ENCODE results near the gene RAD9A. TPM values are rescaled to one million over a fixed set of nuclear protein-coding genes. Genes with fewer than 3 reads are reported as not detected.

The RAD9A gene
- total and polyA plus RNA-seq, 2 of the 4 experiments (the other 2 are of a cell fraction), result 2.0 to 10.3 TPM

DNA sequence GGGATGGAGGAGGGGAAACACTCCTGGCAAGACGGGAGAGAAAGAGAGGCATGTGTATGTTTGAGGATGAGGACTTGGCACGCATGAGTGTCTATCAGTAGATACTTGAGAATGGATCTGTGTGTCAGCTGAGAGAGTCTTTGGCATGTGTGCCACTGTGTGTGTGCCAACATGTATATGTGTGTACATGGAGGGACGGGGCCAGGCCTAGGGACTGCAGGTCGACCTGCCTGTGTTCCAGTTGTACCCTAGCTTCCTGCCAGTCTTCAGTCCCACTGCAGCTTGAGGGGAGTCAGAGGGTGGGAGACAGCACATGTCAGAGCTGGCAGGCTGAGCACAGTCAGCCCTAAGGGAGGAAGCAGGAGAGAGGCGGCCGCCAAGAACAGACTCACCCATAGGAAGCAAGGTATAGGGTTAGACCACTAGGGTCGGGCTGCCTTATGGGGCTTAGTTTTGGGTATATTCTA is 24.0 kb upstream of the RAD9A start:
- H3K56ac ChIP-seq (ENCODE audit: extremely low read depth, insufficient read depth, low read length), result no peak overlapping the region
- peak overlapping the region; percentile 76 for H2BK120ac ChIP-seq (ENCODE audit: low read depth, low read length)
- no peak for ATAC-seq (ENCODE audit: low read depth)
- CTCF ChIA-PET, result no interaction called here
- H2AK9ac ChIP-seq (replicated peaks; ENCODE audit: low read depth, low read length, poor library complexity), result peak overlapping the region; percentile 74
- dilution Hi-C loops (cut with HindIII; ENCODE audit: low sequenced_read_pairs, unreplicated experiment), result no loop called here
- H4K8ac ChIP-seq (ENCODE audit: low read depth in 2 of 2, low read length in 2 of 2), result peak overlapping the region in 1 of 2 experiments; percentile 2; a peak in 1 of 4 replicates
- peaks cover 67% of the 10 kb centered on the region for H4K20me1 ChIP-seq (ENCODE audit: insufficient read depth, low read length)
- H3K23ac ChIP-seq (ENCODE audit: low read depth, low read length), result peak overlapping the region; percentile 79
- BruUV-seq (replicated peaks), result no TSS peak
- H3K18ac ChIP-seq (ENCODE audit: low read depth, low read length), result peak overlapping the region; percentile 11; the same call in 1 of the 2 replicates
- H2BK5ac ChIP-seq (ENCODE audit: low read depth, low read length, poor library complexity, severe bottlenecking), result peak overlapping the region; percentile 45
- WGBS, 2 experiments (ENCODE audit: extremely low coverage in 2 of 2, insufficient read length in 1 of 2), result 43% methylated on average over 5 of the region's 7 CpGs; no CpG with 5 or more reads in 1 of the 2 experiments
- no peaks in the 10 kb centered on the region for H3K27me3 ChIP-seq (ENCODE audit: control insufficient read depth, insufficient read depth, low read length)
- H4K5ac ChIP-seq (ENCODE audit: low read depth, low read length), result peak overlapping the region; percentile 1; the same call in 1 of the 2 replicates
- peak overlapping the region; percentile 4 for H2AFZ ChIP-seq (replicated peaks; ENCODE audit: low read length, poor library complexity)
- TF ChIP-seq MAZ (IDR thresholded peaks at IDR 0.05; ENCODE audit: borderline replicate concordance, low read depth, low read length) (no peak), POLR2A (IDR thresholded peaks at IDR 0.05; ENCODE audit: low read depth, low read length) (no peak), MXI1 (IDR thresholded peaks at IDR 0.05; ENCODE audit: borderline replicate concordance, low read depth, low read length) (no peak), CEBPB (IDR thresholded peaks at IDR 0.05; ENCODE audit: low read depth, low read length) (no peak), RAD21 (IDR thresholded peaks at IDR 0.05; ENCODE audit: low read length) (no peak), NFE2L2 (IDR thresholded peaks at IDR 0.05; ENCODE audit: low read depth, low read length) (no peak), MAFK (IDR thresholded peaks at IDR 0.05; ENCODE audit: low read depth, low read length) (no peak)
- TF ChIP-seq, protein P1, sequence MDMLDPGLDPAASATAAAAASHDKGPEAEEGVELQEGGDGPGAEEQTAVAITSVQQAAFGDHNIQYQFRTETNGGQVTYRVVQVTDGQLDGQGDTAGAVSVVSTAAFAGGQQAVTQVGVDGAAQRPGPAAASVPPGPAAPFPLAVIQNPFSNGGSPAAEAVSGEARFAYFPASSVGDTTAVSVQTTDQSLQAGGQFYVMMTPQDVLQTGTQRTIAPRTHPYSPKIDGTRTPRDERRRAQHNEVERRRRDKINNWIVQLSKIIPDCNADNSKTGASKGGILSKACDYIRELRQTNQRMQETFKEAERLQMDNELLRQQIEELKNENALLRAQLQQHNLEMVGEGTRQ (IDR thresholded peaks at IDR 0.05; ENCODE audit: low read depth, low read length), result no peak
- H2BK15ac ChIP-seq (ENCODE audit: low read depth, low read length), result peak overlapping the region; percentile 48; the same call in 2 of the 3 replicates
- no peak overlapping the region for H3K4me3 ChIP-seq (ENCODE audit: insufficient read depth, low read depth, low read length)
- no peaks in the 10 kb centered on the region for H3K9me3 ChIP-seq (ENCODE audit: control insufficient read depth, insufficient read depth, low read length)
- H3K36me3 ChIP-seq (ENCODE audit: control insufficient read depth, insufficient read depth, low read length), result peaks cover 26% of the 10 kb centered on the region
- no peak overlapping the region; the same call in 1 of the 2 replicates for H3K4me2 ChIP-seq (ENCODE audit: low read depth, low read length)
- peak overlapping the region; percentile 29; the same call in 1 of the 2 replicates for H2BK20ac ChIP-seq (ENCODE audit: low read depth, low read length)
- peaks cover 5 to 82% of the 10 kb centered on the region in 2 experiments; a peak in 3 of 4 replicates for H3K79me1 ChIP-seq (ENCODE audit: low read depth in 1 of 2, low read length in 2 of 2)
- POLR2A ChIA-PET (ENCODE audit: unreplicated experiment), result no interaction called here
- H2AK5ac ChIP-seq (ENCODE audit: low read depth, low read length), result peak overlapping the region; percentile 57
- in situ Hi-C loops (cut with MboI; ENCODE audit: low sequenced_read_pairs), result no loop called here
- H3K4me1 ChIP-seq (ENCODE audit: control insufficient read depth, insufficient read depth, low read length), result peaks cover 53% of the 10 kb centered on the region
- H3K27ac ChIP-seq (ENCODE audit: insufficient read depth, low read length), result peak overlapping the region; percentile 64
- H3K9ac ChIP-seq (ENCODE audit: low read depth, low read length), result no peak overlapping the region
- DNase-seq, result no peak
- intact Hi-C loops (cut with micrococcal nuclease), result no loop called here
- H3K9me1 ChIP-seq (ENCODE audit: insufficient read depth, low read length), result peaks cover 48% of the 10 kb centered on the region
- peak overlapping the region; percentile 54; the same call in 1 of the 2 replicates for H3K14ac ChIP-seq (replicated peaks; ENCODE audit: low read depth, low read length)
- peak overlapping the region; percentile 79 for H3K4ac ChIP-seq (ENCODE audit: low read depth, low read length)
- peak overlapping the region; percentile 70; the same call in 1 of the 2 replicates for H4K91ac ChIP-seq (ENCODE audit: insufficient read depth, low read depth, low read length)
